GM04503 (cell line): ENCODE measurements around the gene CACNA2D1.

Experiments used
- DNase-seq: peaks from one replicate; pipeline ENCODE4 v3.0.0-alpha.2; 2012; ENCODE audit warnings: low read depth

Gene CACNA2D1

GRCh38 chr7:82226191-82226590 is 217.4 kb downstream of the CACNA2D1 start:
- no peak for DNase-seq

GRCh38 chr7:82224529-82224928 is 219.0 kb downstream of the CACNA2D1 start:
- DNase-seq = no peak

- DNase-seq = no peak
Measured at GRCh38 chr7:82223580-82223979, 220.0 kb downstream of the CACNA2D1 start.

- no peak for DNase-seq
Measured at GRCh38 chr7:82221152-82221674, 222.4 kb downstream of the CACNA2D1 start.

GRCh38 chr7:82212466-82212865 is 231.1 kb downstream of the CACNA2D1 start:
- no peak for DNase-seq

- no peak for DNase-seq
Measured at GRCh38 chr7:82211333-82211732, 232.2 kb downstream of the CACNA2D1 start.

- DNase-seq = no peak
Measured at GRCh38 chr7:82210416-82211184, 233.0 kb downstream of the CACNA2D1 start.

- no peak for DNase-seq
Measured at GRCh38 chr7:82209179-82209747, 234.3 kb downstream of the CACNA2D1 start.

GRCh38 chr7:82204694-82205093 is 238.9 kb downstream of the CACNA2D1 start:
- peak; percentile 59 for DNase-seq

GRCh38 chr7:82202965-82203364 is 240.6 kb downstream of the CACNA2D1 start:
- no peak for DNase-seq

GRCh38 chr7:82202107-82202506 is 241.5 kb downstream of the CACNA2D1 start:
- DNase-seq = no peak

GRCh38 chr7:82200601-82201000 is 243.0 kb downstream of the CACNA2D1 start:
- no peak for DNase-seq

GRCh38 chr7:82194016-82194643 is 249.4 kb downstream of the CACNA2D1 start:
- DNase-seq = no peak

GRCh38 chr7:82188636-82189035 is 254.9 kb downstream of the CACNA2D1 start:
- DNase-seq = no peak

- DNase-seq = no peak
Measured at GRCh38 chr7:82185443-82185842, 258.1 kb downstream of the CACNA2D1 start.

GRCh38 chr7:82183634-82184033 is 259.9 kb downstream of the CACNA2D1 start:
- DNase-seq = no peak

- no peak for DNase-seq
Measured at GRCh38 chr7:82179311-82179710, 264.3 kb downstream of the CACNA2D1 start.

GRCh38 chr7:82175319-82175718 is 268.3 kb downstream of the CACNA2D1 start:
- DNase-seq = no peak

GRCh38 chr7:82173400-82174021 is 270.1 kb downstream of the CACNA2D1 start:
- no peak for DNase-seq

- no peak for DNase-seq
Measured at GRCh38 chr7:82172881-82173280, 270.7 kb downstream of the CACNA2D1 start.

GRCh38 chr7:82172017-82172416 is 271.6 kb downstream of the CACNA2D1 start:
- DNase-seq = no peak

GRCh38 chr7:82167558-82168314 is 275.8 kb downstream of the CACNA2D1 start:
- no peak for DNase-seq
